Measurements from ENCODE around the gene MYO15B.

- no peak for TF ChIP-seq ATF2 (CRISPR knock-in tag; IDR thresholded peaks at IDR 0.05)
- TF ChIP-seq BHLHE40 (IDR thresholded peaks at IDR 0.05; ENCODE audit: low read length): no peak
- TF ChIP-seq, protein P1, sequence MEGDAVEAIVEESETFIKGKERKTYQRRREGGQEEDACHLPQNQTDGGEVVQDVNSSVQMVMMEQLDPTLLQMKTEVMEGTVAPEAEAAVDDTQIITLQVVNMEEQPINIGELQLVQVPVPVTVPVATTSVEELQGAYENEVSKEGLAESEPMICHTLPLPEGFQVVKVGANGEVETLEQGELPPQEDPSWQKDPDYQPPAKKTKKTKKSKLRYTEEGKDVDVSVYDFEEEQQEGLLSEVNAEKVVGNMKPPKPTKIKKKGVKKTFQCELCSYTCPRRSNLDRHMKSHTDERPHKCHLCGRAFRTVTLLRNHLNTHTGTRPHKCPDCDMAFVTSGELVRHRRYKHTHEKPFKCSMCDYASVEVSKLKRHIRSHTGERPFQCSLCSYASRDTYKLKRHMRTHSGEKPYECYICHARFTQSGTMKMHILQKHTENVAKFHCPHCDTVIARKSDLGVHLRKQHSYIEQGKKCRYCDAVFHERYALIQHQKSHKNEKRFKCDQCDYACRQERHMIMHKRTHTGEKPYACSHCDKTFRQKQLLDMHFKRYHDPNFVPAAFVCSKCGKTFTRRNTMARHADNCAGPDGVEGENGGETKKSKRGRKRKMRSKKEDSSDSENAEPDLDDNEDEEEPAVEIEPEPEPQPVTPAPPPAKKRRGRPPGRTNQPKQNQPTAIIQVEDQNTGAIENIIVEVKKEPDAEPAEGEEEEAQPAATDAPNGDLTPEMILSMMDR (CRISPR knock-in tag; IDR thresholded peaks at IDR 0.05): no peak
- TF ChIP-seq ZNF629 (CRISPR knock-in tag; conservative IDR thresholded peaks at IDR 0.05): no peak
- TF ChIP-seq ZNF687 (CRISPR knock-in tag; IDR thresholded peaks at IDR 0.05): no peak
- no peak for TF ChIP-seq ZNF766 (CRISPR knock-in tag; IDR thresholded peaks at IDR 0.05; ENCODE audit: borderline replicate concordance)
- TF ChIP-seq CREB1 (IDR thresholded peaks at IDR 0.05): no peak
- no peak for TF ChIP-seq CREB1 (CRISPR knock-in tag; IDR thresholded peaks at IDR 0.05)
- no peak for TF ChIP-seq ZNF30 (CRISPR knock-in tag; IDR thresholded peaks at IDR 0.05)
- no peak for TF ChIP-seq POLR2A (IDR thresholded peaks at IDR 0.05; ENCODE audit: insufficient read depth in 1 of 2, low read depth in 2 of 2, low read length in 2 of 2)
- TF ChIP-seq, protein P2, sequence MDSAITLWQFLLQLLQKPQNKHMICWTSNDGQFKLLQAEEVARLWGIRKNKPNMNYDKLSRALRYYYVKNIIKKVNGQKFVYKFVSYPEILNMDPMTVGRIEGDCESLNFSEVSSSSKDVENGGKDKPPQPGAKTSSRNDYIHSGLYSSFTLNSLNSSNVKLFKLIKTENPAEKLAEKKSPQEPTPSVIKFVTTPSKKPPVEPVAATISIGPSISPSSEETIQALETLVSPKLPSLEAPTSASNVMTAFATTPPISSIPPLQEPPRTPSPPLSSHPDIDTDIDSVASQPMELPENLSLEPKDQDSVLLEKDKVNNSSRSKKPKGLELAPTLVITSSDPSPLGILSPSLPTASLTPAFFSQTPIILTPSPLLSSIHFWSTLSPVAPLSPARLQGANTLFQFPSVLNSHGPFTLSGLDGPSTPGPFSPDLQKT (CRISPR knock-in tag; IDR thresholded peaks at IDR 0.05; ENCODE audit: borderline replicate concordance): no peak
Observed at GRCh38 chr17:75672011-75672410, 84.4 kb downstream of the MYO15B start.

Measured in HepG2 (cell line).